ENCODE data around the gene EPC1. TPM values are rescaled to one million over a fixed set of nuclear protein-coding genes. Genes with fewer than 3 reads are reported as not detected.

The EPC1 gene
- total and polyA plus RNA-seq, 9 of the 15 experiments (the other 6 are each of a cell fraction or from before 2014, with no cell fraction given), result 7.0 to 43.6 (median 16.1) TPM

DNA sequence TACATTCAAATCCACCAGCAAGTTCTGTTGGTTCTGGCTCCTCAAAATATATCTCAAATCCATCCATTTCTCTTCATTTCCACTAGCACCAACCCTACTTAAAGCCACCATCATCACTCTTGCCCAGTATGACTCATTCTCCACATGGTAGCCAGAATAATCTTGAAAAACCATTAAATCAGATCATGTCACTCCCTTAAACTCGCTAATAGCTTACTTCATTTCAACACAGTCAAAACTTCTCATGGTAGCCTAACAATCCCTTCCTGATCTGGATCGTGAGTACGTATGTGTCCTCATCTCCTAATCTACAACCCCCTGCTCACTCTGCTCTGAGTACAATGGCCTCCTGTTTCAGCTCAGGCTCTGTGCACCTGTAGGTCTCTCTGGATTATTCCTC is 8.7 kb downstream of the EPC1 start (continued):
- TF ChIP-seq, protein P1, sequence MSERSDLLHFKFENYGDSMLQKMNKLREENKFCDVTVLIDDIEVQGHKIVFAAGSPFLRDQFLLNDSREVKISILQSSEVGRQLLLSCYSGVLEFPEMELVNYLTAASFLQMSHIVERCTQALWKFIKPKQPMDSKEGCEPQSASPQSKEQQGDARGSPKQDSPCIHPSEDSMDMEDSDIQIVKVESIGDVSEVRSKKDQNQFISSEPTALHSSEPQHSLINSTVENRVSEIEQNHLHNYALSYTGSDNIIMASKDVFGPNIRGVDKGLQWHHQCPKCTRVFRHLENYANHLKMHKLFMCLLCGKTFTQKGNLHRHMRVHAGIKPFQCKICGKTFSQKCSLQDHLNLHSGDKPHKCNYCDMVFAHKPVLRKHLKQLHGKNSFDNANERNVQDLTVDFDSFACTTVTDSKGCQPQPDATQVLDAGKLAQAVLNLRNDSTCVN (CRISPR knock-in tag; IDR thresholded peaks at IDR 0.05), result no peak
- TF ChIP-seq, protein P2, sequence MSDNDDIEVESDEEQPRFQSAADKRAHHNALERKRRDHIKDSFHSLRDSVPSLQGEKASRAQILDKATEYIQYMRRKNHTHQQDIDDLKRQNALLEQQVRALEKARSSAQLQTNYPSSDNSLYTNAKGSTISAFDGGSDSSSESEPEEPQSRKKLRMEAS (CRISPR knock-in tag; IDR thresholded peaks at IDR 0.05), result no peak
- TF ChIP-seq LEF1 (IDR thresholded peaks at IDR 0.05) (no peak), ARHGAP35 (IDR thresholded peaks at IDR 0.05; ENCODE audit: partially characterized antibody) (no peak), DIDO1 (tag; IDR thresholded peaks at IDR 0.05; ENCODE audit: low read depth) (no peak), ZKSCAN8 (CRISPR knock-in tag; IDR thresholded peaks at IDR 0.05) (no peak), PML (IDR thresholded peaks at IDR 0.05; ENCODE audit: low read length) (no peak), HDAC8 (tag; IDR thresholded peaks at IDR 0.05) (no peak), PHF21A (IDR thresholded peaks at IDR 0.05; ENCODE audit: borderline replicate concordance, low read depth) (peak; percentile 54; the same call in 1 of the 2 replicates), CHCHD3 (CRISPR knock-in tag; IDR thresholded peaks at IDR 0.05) (no peak), ARID2 (IDR thresholded peaks at IDR 0.05) (no peak), EHMT2 (IDR thresholded peaks at IDR 0.05) (peak; percentile 34; the same call in 1 of the 2 replicates), MIER1 (IDR thresholded peaks at IDR 0.05; ENCODE audit: low read depth) (no peak), NFRKB (IDR thresholded peaks at IDR 0.05; ENCODE audit: low read depth) (no peak)
- TF ChIP-seq, protein P3, sequence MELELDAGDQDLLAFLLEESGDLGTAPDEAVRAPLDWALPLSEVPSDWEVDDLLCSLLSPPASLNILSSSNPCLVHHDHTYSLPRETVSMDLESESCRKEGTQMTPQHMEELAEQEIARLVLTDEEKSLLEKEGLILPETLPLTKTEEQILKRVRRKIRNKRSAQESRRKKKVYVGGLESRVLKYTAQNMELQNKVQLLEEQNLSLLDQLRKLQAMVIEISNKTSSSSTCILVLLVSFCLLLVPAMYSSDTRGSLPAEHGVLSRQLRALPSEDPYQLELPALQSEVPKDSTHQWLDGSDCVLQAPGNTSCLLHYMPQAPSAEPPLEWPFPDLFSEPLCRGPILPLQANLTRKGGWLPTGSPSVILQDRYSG (tag; conservative IDR thresholded peaks at IDR 0.05; ENCODE audit: low read depth), result no peak

Data from K562 (cell line).